ENCODE data around the gene NCS1.

NCS1 gene

DNA sequence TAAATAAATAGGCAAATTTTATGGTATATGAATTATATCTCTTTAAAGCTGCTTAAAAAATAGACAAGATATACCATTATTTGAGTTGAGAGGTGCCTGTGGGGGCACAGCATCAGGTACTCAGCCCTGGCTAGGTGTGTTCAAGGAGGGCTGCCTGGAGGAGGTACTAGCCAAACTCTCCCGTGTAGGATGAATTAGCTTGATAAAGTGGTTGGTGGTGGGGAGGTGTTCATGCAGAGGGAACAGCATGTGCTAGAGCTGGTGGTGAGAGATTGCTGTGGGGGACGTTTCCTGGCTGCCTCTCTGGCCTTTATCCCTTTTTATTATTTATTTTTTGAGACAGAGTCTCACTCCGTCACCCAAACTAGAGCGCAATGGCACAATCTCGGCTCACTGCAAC is 23.2 kb upstream of the NCS1 start:
- Histone ChIP-seq H3K4me3 (ENCODE audit: low read length) (no peak overlapping the region), H3K9me3 (ENCODE audit: control insufficient read depth, low read depth, low read length) (no peaks in the 10 kb centered on the region), H3K27ac (ENCODE audit: low read length) (no peak overlapping the region), H3K27me3 (ENCODE audit: control insufficient read depth, insufficient read depth, low read length) (no peaks in the 10 kb centered on the region), H3K4me1 (ENCODE audit: control insufficient read depth, low read depth, low read length) (peaks cover 5% of the 10 kb centered on the region), H3K9ac (ENCODE audit: low read length) (no peak overlapping the region), H3K36me3 (ENCODE audit: control insufficient read depth, low read depth, low read length) (no peaks in the 10 kb centered on the region)

DNA sequence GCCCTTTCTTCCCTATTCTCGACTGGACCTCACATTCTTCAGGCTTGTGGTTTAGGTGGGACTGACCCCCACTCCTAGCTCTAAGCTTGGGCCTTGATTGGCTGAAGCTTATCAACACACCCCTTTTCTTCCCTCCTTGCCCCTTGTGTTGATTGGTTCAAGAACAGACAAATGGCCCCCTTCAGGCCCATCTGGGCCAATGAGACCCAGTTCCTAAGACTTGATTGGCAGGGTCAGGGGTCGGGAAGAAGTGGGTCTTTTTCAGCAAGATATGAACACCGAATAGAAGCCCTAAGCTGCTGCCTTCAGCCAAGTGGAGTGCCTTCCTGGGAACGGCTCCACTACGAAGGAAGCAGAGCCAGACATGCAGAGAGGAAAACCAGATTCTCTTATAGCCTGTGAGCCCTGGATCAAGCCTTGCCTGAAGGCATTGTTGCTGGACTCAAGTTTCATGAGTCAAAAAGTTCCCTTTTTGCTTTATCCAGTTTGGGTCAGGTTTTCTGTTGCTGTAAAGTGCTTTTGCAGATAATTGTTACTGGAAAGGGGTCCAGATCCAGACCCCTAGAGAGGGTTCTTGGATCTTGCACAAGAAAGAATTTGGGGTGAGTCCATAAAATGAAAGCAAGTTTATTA is 22.4 kb upstream of the NCS1 start:
- Histone ChIP-seq H3K9me3 (ENCODE audit: control insufficient read depth, low read depth, low read length) (no peaks in the 10 kb centered on the region), H3K27me3 (ENCODE audit: control insufficient read depth, insufficient read depth, low read length) (no peaks in the 10 kb centered on the region), H3K4me3 (ENCODE audit: low read length) (no peak overlapping the region), H3K27ac (ENCODE audit: low read length) (no peak overlapping the region), H3K36me3 (ENCODE audit: control insufficient read depth, low read depth, low read length) (no peaks in the 10 kb centered on the region), H3K9ac (ENCODE audit: low read length) (no peak overlapping the region), H3K4me1 (ENCODE audit: control insufficient read depth, low read depth, low read length) (peaks cover 5% of the 10 kb centered on the region)

DNA sequence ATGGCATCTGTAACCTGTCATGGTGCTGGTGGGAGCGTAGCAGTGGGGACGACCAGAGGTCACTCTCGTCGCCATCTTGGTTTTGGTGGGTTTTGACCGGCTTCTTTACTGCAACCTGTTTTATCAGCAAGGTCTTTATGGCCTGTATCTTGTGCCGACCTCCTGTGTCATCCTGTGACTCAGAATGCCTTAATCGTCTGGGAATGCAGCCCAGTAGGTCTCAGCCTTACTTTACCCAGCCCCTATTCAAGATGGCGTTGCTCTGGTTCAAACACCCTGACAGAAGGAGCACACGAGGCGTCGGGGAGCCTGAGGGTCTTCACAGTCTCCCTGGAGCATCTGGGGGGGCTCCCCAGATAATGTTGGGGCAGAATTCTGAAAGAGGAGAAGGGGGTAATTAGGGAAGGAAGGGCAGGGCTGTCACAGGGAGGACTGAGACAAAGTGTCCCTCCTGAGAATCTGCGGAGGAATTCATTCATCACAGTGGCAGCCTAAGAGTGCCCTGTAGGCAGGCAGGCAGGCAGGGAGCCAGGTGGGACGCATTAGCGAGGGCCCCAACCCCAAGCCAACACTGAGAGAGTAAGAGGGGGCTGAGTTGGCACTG is 21.3 kb upstream of the NCS1 start:
- H3K27me3 ChIP-seq (ENCODE audit: control insufficient read depth, insufficient read depth, low read length) = no peaks in the 10 kb centered on the region
- no peaks in the 10 kb centered on the region for H3K36me3 ChIP-seq (ENCODE audit: control insufficient read depth, low read depth, low read length)
- H3K9me3 ChIP-seq (ENCODE audit: control insufficient read depth, low read depth, low read length) = no peaks in the 10 kb centered on the region
- peaks cover 5% of the 10 kb centered on the region for H3K4me1 ChIP-seq (ENCODE audit: control insufficient read depth, low read depth, low read length)
- H3K9ac ChIP-seq (ENCODE audit: low read length) = no peak overlapping the region
- H3K4me3 ChIP-seq (ENCODE audit: low read length) = no peak overlapping the region
- H3K27ac ChIP-seq (ENCODE audit: low read length) = no peak overlapping the region

DNA sequence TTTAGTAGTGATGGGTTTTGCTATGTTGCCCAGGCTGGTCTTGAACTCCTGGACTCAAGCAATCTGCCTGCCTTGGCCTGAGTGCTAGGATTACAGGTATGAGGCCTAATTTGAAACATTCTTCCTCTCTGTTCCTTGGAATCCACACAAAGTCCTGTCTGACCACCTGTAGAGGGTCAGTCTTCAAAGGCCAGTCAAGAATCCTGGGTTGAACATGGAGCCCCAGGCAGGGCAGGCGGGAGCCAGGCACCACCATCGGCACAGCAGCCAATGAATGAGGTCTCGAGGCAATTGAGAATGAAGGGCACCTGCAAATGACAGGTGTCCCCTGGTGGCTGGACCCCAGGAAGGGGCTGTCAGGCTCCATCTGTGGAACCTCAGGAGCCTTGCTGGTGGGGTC is 17.4 kb upstream of the NCS1 start:
- Histone ChIP-seq H3K9ac (ENCODE audit: low read length) (no peak overlapping the region), H3K4me1 (ENCODE audit: control insufficient read depth, low read depth, low read length) (peaks cover 5% of the 10 kb centered on the region), H3K27me3 (ENCODE audit: control insufficient read depth, insufficient read depth, low read length) (no peaks in the 10 kb centered on the region), H3K27ac (ENCODE audit: low read length) (no peak overlapping the region), H3K4me3 (ENCODE audit: low read length) (no peak overlapping the region), H3K36me3 (ENCODE audit: control insufficient read depth, low read depth, low read length) (no peaks in the 10 kb centered on the region), H3K9me3 (ENCODE audit: control insufficient read depth, low read depth, low read length) (no peaks in the 10 kb centered on the region)

DNA sequence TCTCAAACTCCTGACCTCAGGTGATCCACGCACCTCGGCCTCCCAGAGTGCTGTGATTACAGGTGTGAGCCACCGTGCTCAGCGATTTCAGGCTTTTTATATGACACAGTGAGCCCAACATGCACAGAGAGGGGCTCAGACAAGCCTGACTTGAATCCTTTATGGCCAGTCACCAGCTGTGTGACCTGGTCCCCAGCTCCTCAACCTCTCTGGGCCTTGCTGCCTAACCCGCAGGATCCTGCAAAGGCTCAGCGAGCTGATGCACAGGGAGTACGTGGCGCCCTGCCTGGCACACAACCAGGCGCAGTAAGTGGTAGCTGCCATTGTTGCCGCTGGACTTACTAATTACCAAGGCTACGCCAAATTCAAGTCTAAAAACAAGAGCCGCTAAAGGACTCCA is 16.6 kb upstream of the NCS1 start:
- Histone ChIP-seq H3K27ac (ENCODE audit: low read length) (no peak overlapping the region), H3K9me3 (ENCODE audit: control insufficient read depth, low read depth, low read length) (no peaks in the 10 kb centered on the region), H3K9ac (ENCODE audit: low read length) (no peak overlapping the region), H3K4me3 (ENCODE audit: low read length) (no peak overlapping the region), H3K36me3 (ENCODE audit: control insufficient read depth, low read depth, low read length) (no peaks in the 10 kb centered on the region), H3K27me3 (ENCODE audit: control insufficient read depth, insufficient read depth, low read length) (no peaks in the 10 kb centered on the region), H3K4me1 (ENCODE audit: control insufficient read depth, low read depth, low read length) (peaks cover 5% of the 10 kb centered on the region)

DNA sequence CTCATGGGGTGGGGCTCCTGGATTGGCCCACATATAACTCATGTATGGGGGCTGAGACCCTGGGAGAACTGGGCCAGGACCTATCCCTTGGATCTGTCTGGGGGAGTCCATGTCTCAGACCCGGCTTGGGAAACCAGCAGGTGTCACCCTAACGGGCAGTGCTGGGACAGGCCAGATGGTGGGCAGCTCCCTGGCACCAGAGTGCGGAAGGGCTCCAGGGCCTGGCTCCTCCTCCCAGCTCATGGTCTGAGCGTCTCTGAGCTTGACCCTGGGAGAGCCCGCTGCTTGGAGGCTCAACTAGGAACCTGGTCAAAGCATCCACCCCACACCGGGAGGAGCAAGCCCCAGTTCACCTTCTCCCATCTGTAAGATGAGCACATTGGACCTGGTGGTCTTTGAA is 15.5 kb upstream of the NCS1 start:
- Histone ChIP-seq H3K27ac (ENCODE audit: low read length) (no peak overlapping the region), H3K4me1 (ENCODE audit: control insufficient read depth, low read depth, low read length) (peaks cover 5% of the 10 kb centered on the region), H3K27me3 (ENCODE audit: control insufficient read depth, insufficient read depth, low read length) (no peaks in the 10 kb centered on the region), H3K36me3 (ENCODE audit: control insufficient read depth, low read depth, low read length) (no peaks in the 10 kb centered on the region), H3K9me3 (ENCODE audit: control insufficient read depth, low read depth, low read length) (no peaks in the 10 kb centered on the region), H3K9ac (ENCODE audit: low read length) (no peak overlapping the region), H3K4me3 (ENCODE audit: low read length) (no peak overlapping the region)

DNA sequence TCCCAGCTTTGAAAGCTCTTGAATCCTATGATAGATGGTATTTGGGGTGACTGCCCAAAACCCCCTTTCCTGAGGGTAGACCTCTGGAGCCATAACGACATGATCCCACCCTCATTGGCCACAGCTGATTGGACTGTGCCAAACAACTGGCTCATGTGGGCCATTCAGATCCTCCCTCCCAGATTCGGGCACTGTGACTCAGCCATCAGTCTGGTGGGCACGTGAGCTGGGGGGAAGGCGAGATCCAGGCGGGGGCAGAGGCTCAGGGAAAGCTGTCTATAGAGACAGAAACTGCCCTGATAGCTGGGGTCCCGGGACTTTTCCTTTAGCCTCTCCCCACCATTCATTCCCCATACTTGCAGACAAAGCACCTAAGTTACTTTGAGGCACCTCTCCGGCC is 15.1 kb upstream of the NCS1 start:
- H3K36me3 ChIP-seq (ENCODE audit: control insufficient read depth, low read depth, low read length) = no peaks in the 10 kb centered on the region
- no peak overlapping the region for H3K4me3 ChIP-seq (ENCODE audit: low read length)

DNA sequence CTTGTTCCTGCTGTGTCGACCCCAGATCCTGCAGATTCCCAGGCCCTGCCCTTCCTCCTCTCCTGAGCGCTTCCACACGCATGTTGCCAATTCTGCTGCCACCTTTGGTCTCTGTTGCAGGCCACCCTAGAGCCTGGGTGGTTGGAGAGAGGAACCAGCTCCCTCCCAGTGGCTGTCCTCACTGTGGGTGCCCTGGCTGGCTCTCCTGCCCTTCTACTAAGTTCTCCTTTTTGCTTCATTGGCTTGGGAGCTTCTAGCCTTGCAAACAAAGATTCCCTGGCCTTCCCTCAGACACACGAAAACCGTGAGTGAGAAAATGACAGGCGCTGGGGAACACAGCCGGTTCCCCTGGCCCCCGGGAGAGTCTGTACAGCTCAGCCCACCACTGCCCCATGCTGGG is 14.2 kb upstream of the NCS1 start:
- Histone ChIP-seq H3K27ac (ENCODE audit: low read length) (no peak overlapping the region), H3K9ac (ENCODE audit: low read length) (no peak overlapping the region), H3K36me3 (ENCODE audit: control insufficient read depth, low read depth, low read length) (no peaks in the 10 kb centered on the region), H3K9me3 (ENCODE audit: control insufficient read depth, low read depth, low read length) (no peaks in the 10 kb centered on the region), H3K4me3 (ENCODE audit: low read length) (no peak overlapping the region), H3K4me1 (ENCODE audit: control insufficient read depth, low read depth, low read length) (peaks cover 5% of the 10 kb centered on the region), H3K27me3 (ENCODE audit: control insufficient read depth, insufficient read depth, low read length) (no peaks in the 10 kb centered on the region)

More for the DNA sequence above, 15.1 kb upstream of the NCS1 start:
- Histone ChIP-seq H3K9me3 (ENCODE audit: control insufficient read depth, low read depth, low read length) (no peaks in the 10 kb centered on the region), H3K9ac (ENCODE audit: low read length) (no peak overlapping the region), H3K4me1 (ENCODE audit: control insufficient read depth, low read depth, low read length) (peaks cover 5% of the 10 kb centered on the region), H3K27ac (ENCODE audit: low read length) (no peak overlapping the region), H3K27me3 (ENCODE audit: control insufficient read depth, insufficient read depth, low read length) (no peaks in the 10 kb centered on the region)

DNA sequence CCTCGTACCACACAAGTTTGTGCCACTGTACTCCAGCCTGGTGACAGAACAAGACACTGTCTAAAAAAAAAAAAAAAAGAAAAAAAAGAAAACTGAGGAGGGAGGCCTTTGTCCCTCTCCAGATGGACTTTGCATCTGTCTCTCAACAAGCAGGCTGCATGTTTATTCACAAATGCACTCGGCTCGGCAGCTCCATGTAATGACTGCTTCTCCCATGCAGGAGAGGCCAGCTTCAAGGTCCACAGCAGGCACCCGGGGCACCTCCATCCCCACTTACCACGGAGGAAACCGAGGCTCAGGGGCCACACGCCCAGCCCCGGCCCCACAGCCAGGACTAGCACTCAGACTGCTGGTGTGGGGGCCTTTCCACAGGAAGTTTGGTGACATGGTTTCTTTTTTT is 13.1 kb upstream of the NCS1 start:
- Histone ChIP-seq H3K4me3 (ENCODE audit: low read length) (no peak overlapping the region), H3K9ac (ENCODE audit: low read length) (no peak overlapping the region), H3K4me1 (ENCODE audit: control insufficient read depth, low read depth, low read length) (no peaks in the 10 kb centered on the region), H3K27me3 (ENCODE audit: control insufficient read depth, insufficient read depth, low read length) (no peaks in the 10 kb centered on the region), H3K9me3 (ENCODE audit: control insufficient read depth, low read depth, low read length) (no peaks in the 10 kb centered on the region), H3K36me3 (ENCODE audit: control insufficient read depth, low read depth, low read length) (no peaks in the 10 kb centered on the region), H3K27ac (ENCODE audit: low read length) (no peak overlapping the region)

DNA sequence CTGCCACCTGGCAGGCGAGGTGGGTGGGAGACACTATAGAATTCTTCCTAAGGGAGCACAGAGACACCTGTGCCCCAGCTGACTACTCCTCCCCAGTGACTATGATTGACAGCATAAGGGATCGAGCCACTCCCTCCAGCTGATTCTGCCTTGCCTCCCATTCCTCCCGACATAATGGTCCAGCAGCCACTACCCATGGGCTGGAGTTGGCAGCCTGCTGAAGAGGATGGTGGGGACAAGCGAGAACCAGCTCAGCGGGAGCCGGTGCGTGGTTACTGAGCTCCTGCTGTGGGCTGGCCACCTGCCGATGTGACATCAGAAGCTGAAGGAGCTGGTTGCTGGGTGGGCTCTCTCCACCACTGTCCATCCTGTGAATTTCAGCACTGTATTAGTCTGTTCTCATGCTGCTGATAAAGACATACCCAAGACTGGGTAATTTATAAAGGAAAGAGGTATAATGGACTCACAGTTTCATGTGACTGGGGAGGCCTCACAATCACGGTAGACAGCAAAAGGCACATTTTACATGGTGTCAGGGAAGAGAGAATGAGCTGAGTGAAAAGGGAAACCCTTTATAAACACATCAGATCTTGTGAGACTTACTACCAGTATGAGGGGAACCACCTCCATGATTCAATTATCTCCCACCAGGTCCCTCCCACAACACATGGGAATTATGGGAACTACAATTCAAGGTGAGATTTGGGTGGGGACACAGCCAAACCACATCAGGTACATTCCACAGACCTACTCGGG is 12.1 kb upstream of the NCS1 start:
- Histone ChIP-seq H3K9ac (ENCODE audit: low read length) (no peak overlapping the region), H3K27ac (ENCODE audit: low read length) (no peak overlapping the region), H3K4me3 (ENCODE audit: low read length) (no peak overlapping the region), H3K36me3 (ENCODE audit: control insufficient read depth, low read depth, low read length) (no peaks in the 10 kb centered on the region), H3K4me1 (ENCODE audit: control insufficient read depth, low read depth, low read length) (no peaks in the 10 kb centered on the region), H3K9me3 (ENCODE audit: control insufficient read depth, low read depth, low read length) (no peaks in the 10 kb centered on the region), H3K27me3 (ENCODE audit: control insufficient read depth, insufficient read depth, low read length) (no peaks in the 10 kb centered on the region)

DNA sequence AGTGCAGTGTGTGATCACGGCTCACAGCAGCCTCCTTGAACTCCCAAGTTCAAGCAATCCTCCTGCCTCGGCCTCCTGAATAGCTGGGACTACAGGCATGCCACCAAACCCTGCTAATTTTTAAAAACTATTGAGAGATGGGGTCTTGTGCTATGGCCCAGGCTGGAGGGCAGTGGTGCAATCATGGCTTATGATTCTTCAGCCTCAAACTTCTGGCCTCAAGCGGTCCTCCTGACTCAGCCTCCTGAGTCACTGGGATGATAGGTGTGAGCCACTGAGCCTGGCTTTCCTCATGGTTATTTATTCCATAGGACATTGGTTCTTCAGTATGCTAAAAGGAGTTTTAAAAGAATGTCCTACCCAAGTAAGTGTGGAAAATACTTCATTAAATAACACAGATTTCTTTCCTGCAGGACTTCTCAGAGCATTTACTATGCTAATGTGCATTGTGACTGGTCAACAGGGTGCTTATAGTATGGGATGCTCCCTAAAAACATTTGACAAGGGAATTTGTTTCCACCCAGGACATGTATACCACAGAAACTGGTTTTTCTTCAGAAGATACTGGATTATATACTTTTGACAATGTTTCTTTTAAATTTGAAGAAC is 11.2 kb upstream of the NCS1 start:
- H3K36me3 ChIP-seq (ENCODE audit: control insufficient read depth, low read depth, low read length) = no peaks in the 10 kb centered on the region
- no peak overlapping the region for H3K27ac ChIP-seq (ENCODE audit: low read length)
- H3K27me3 ChIP-seq (ENCODE audit: control insufficient read depth, insufficient read depth, low read length) = no peaks in the 10 kb centered on the region
- no peak overlapping the region for H3K4me3 ChIP-seq (ENCODE audit: low read length)
- no peaks in the 10 kb centered on the region for H3K4me1 ChIP-seq (ENCODE audit: control insufficient read depth, low read depth, low read length)
- no peaks in the 10 kb centered on the region for H3K9me3 ChIP-seq (ENCODE audit: control insufficient read depth, low read depth, low read length)
- H3K9ac ChIP-seq (ENCODE audit: low read length) = no peak overlapping the region

All from iPS-18a (cell line).